GM18526 (cell line): ENCODE results near the gene RFNG.

ENCODE experiments used
- POLR2A ChIP-seq: IDR thresholded peaks from 3 replicates; pipeline ENCODE4 v1.6.1; 2011; ENCODE audit not compliant: insufficient read length; ENCODE audit errors: extremely low read depth

RFNG gene

DNA sequence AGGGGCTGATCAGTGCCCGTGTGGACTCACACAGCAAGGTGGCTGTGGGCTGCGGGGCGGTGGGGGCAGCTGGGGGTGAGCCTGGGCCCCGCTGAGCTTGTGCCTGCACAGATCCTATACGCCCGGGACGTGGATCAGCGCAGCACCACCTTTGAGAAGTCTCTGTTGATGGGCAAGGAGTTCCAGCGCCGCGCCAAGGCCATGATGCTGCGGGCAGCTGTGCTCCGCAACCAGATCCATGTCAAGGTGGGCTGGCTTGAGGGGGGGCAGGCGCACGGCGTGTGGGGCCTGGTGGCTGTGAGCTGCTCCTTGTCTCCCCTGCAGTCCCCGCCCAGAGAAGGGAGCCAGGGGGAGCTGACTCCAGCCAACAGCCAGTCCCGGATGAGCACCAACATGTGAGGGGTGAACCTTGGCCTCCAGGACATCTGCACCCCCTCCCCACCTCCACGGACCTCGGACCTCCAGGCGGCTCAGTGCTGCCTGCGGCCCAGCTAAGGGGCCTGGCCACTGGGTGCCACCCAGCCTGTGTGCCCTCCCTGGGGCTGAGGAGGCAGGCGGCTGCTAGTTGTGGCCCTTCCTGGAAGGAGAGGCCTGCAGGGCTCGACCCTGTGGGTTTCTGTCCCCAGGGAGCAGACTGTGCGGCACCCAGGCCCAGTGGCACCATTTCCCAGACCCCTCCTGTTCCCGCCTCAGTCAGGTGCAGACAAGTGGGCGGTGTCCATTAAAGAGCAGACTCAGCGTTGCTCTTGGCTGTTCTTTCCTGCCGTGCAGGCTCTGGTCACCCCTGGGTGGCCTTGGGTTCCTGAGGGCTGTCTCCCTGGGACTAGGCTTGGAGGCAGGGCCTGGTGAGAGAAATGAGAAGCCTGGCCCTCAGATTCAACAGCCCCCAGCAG is 5.4 kb upstream of the RFNG start:
- TF ChIP-seq POLR2A: no peak

DNA sequence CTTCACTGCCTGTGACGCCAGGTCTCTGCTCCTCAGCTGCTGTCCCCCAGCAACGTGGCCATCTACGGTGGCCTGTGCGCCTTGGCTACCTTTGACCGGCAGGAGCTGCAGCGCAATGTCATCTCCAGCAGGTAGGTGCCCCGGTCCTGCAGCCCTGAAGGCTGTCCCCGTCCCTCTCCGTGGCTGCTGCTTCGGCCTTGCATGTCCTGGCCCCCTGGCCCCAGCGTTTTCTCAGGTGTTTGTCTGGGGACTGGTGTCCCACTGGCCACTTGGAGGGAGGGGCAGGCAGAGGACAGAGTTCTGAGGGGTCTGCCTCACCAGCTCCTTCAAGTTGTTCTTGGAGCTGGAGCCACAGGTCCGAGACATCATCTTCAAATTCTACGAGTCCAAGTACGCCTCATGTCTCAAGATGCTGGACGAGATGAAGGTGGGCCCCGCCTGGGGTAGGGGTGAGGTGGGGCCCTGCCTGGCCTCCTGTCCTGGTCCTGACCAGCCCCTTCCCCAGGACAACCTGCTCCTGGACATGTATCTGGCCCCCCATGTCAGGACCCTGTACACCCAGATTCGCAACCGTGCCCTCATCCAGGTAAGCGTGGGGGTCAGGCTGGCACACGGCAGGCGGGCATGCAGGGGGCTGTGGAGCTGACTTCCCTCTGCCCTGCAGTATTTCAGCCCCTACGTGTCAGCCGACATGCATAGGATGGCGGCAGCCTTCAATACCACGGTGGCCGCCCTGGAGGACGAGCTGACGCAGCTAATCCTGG is 4.5 kb upstream of the RFNG start:
- no peak for TF ChIP-seq POLR2A

DNA sequence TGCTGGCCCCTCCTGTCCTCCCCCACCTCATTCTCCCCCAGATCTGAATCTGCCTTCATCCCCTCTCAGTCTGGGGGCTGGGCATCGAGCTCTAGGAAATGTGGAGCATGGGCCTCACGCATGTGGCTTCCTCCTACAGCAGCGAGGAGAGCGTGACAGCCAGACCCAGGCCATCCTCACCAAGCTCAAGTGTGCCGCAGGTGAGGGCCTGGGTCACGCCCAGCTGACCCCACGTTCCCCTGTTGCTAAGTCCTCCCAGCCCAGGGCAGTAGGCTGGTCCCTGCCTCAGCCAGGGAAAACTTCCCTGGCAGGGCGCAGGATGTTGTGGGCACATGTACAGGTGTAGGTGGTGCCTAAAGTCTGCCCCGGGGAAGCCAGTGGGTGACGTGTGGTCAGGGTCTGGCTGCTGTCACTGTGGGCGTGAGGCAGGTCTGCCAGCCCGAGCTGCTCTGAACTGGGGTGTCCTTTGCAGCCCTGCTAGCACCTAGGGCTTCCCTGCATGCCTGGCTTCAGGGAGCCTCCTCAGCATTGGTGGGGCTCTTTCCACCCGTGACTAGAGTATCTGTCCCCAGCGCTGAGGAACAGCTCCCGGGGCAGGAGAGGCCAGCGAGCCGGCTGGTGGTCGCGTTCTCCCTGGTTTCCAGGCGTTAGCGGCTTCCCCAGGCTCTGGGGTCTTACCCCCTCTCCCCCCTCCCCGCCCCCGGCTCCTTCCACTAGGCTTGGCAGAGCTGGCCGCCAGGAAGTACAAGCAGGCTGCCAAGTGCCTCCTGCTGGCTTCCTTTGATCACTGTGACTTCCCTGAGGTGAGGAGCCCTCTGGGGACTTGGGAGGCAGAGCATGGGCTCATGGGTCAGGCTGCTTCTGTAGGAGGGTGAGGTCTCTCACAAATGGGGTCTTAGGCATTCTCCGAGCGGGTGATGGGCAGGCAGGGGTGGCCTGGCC is 3.7 kb upstream of the RFNG start:
- TF ChIP-seq POLR2A: no peak

DNA sequence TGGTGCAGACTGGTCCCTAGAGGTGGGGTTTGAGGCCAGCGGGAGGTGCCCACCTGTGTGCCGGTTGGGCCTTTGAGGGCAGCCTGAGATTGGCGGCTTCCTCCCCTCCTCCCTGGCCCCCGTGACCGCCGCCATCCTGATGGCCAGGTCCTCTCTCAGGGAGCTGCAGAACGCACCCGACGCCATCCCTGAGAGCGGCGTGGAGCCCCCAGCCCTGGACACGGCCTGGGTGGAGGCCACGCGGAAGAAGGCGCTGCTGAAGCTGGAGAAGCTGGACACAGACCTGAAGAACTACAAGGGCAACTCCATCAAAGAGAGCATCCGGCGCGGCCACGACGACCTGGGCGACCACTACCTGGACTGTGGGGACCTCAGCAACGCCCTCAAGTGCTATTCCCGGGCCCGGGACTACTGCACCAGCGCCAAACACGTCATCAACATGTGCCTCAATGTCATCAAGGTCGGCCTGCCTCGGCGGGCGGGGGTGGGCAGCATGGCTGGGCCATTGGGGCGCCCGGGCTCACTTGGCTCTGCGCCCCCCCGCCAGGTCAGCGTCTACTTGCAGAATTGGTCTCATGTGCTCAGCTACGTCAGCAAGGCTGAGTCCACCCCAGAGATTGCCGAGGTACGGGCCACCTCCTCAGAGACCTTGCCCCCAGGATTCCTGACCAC is 2.9 kb upstream of the RFNG start:
- TF ChIP-seq POLR2A: no peak

DNA sequence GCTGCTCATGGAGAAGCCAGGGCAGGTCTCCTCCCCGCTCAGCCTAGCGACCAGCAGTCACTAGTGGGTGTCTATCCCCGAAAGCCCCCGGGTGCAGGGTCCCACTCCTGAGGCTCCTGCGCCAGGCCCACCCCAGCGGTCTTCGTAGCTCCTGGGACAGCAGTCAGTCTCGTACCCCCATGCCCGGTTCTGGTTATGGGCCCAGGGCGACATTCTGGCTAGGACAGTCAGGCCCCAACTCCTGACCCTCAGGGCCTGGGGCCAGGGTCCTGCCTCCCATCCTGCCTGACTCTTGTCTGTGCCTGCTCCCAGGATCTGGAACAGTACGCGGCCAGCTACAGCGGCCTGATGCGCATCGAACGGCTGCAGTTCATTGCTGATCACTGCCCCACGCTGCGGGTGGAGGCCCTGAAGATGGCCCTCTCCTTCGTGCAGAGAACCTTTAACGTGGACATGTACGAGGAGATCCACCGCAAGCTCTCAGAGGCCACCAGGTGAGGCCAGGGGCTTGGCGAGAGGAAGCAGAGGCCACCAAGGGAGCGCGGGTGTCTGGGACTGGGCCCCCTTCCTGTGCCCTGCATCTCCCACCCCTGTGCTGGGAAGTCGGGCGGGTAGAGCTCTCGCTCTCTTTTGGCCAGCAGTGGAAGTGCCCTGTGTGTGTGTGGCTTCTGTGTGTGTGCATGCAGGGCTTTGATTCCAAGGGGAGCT is 2.1 kb upstream of the RFNG start:
- TF ChIP-seq POLR2A: no peak

DNA sequence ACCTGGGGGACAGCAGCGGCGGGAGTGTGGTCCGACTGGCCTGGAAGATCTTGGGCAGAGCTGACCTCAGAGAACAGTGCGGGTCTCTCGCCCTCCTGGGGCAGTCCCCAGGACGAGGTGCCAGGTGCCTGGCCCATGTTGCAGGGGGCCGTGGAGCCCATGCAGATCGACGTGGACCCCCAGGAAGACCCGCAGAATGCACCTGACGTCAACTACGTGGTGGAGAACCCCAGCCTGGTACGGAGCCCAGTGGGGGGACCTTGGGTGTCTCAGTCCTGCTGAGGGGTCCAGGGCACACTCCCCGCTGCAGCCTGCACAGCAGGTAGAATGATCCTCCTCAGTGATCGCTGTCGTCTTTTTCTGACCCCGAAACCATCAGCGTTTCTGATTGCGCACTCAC is 1.5 kb upstream of the RFNG start:
- TF ChIP-seq POLR2A: no peak

DNA sequence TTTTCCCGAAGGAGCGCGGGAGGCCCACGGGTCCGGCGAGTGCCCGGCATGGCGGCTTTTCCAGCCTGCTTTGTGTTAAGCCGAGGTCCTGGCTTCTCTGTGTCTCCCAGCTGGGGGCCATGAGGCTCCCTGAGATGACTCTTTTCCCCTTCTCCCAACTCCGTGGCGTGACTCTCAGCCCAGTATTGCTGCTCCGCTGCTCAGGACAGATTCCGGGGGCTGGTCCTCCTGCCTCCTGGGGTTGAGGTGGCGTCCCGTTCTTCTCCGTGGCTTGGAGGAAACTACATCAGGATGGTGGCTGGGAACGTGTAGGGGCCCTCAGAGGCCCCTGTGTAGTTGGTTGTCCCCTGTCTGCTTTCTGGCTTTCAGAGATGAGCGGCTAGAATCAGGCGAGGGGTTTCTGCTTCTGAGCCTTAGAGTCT is 1.0 kb upstream of the RFNG start:
- TF ChIP-seq POLR2A: no peak

DNA sequence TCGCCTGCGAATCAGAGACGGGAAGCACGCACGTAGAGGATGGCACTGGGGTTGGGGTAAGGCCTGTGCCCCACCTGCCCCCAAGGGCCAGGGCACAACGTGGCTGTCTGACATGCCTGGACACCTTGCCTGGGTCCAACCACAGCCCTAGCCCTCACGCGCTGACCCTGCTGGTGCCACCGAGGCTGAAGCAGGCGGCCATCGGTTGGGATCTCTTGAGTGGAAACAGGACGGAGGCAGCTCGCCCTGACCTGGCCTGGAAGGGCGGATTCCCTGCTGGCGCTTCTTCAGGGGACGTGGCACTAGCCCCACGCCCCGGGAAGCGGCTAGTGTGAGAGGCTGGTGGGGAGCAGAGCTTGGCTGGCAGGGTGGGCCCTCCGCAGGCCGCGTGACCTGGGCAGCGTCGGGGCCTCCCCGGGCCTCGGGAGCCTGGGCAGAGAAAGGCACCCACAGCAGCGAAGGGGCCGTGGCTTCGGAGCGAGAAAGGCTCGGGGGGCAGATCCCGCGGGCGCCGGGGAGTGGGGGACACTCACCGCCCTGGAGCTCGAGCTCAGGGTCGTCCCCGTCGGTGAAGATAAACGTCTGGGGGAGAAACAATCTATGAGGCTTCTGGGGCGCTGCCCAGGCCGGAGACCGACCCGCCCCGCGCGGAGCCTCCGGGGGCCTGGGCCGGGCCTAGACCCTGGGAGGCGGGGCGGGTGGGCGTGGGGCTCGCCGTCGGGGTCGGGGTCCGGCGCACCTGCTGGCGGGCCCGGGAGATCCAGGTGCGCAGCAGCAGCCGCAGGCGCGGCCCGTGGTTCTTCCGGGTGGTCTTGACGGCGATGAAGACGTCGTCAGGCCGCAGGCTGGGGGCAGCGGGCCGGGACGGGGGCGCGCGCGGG is 610 bp downstream of the RFNG start:
- TF ChIP-seq POLR2A: no peak

DNA sequence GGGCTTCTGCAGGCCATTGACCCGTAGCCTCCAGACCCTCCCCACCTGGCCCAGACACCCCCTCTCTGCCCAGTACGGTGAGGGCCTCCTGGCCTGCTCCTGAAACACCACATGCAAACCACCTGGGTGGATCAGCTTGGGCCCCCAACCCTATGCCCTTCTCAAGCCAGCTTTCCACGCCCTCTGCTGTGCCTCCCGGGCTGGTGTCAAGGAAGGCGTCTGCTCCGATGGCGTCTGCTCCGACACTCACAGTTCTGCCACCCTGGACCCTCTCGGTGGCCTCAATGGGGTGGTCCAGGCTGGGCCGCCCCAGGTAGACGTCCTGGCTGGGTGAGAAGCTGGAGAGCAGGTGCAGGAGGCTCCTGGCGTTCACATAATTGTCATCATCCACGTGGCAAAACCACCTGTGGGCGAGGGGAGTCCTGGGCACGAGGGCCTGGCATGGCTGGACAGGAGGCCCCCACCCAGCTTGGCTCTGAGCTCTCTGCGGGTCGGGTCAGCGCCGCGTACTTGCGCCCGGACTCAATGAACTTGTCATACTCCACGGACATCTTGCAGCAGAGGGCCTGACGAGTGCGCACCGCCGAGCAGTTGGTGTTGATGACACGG is 1.4 kb downstream of the RFNG start:
- TF ChIP-seq POLR2A: no peak

DNA sequence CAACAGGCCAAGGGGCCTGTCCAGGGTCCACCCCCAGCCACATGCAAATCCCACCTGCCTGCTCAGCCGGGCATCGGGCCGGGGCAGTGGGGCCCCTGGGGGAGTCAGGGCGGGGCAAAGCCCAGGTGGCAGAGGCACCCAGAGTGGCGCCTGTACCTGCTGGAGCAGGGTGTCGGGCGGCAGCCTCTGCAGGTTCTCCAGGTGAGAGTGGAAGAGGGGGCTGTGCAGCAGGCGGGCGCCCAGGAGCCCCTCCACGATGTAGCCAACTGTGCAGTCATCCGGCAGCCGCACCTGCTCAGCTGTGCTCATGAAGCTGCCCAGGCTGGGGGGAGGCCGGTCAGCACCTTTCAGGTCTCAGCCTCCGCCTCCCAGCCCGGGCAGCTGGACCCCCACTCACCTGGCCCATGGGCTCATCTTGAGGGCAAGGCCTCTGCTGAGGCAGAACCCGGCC is 2.1 kb downstream of the RFNG start:
- TF ChIP-seq POLR2A: no peak

DNA sequence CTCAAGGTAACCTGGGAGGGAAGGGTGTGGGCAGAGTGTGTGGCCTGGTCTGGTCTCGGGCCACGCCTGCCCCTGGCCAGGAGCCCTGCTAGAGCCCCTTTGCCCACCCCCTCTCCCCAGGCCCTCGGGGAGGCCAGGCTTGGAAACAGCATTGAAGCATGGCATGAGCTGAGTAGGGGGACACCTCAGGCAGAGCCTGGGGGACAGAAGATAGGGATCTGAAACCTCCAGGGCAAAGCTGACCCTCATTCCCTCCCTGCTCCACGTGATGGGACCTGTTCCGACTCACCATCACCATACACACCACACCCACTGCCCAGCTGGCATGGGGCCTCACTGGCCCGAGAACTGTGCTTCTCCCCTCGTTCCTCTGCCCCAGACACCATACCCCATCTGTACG is 2.5 kb downstream of the RFNG start:
- no peak for TF ChIP-seq POLR2A

DNA sequence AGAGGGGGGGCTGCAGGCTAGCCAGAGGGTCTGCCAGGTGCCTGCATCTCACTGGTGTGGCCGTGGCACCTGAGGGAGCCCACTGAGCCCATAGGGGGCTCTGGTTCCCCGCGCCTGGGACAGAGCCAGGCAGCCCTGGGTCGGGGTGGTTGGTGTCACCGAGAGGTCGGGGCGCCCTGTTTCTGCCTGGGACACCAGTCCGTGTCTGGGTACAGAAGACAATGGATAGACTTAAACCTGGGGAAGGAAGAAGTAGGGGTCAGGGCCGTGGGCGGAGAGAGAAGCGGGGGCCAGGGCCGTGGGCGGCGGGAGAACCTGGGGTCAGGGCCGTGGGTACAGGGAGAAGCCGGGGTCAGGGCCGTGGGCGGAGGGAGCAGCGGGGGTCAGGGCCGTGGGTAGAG is 3.0 kb downstream of the RFNG start:
- TF ChIP-seq POLR2A: no peak

DNA sequence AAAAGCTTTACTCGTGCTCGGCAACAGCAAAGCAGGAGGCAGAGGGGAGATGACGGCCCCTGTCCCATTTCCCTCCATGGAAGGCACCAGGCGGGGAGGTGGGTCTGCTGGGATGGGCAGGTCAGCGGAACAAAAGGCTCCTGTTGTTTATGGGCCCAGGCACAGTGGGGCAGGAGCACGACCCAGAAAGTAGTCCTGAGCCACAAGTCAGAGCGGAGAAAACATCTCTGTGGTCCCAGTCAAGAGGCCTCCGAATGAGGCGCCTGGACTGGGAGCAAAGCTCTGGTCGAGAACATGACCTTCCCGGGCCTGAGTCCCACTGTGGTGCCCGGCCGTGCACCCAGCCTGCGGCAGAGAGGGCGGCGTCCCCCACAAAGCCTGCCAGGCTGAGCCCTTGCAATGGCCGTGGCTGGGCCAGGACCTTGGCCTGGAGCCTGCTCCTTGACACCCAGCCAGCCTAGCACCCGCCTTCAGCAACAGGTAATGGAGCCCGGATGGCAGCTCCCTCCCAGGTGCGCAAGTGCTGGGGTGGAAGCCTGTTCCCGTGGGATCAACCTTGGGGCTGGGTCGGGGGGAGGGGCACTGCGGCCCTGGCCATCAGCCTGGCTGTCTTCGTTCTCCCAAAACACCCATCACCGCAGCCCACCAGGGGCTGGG is 3.6 kb downstream of the RFNG start:
- TF ChIP-seq POLR2A: no peak

DNA sequence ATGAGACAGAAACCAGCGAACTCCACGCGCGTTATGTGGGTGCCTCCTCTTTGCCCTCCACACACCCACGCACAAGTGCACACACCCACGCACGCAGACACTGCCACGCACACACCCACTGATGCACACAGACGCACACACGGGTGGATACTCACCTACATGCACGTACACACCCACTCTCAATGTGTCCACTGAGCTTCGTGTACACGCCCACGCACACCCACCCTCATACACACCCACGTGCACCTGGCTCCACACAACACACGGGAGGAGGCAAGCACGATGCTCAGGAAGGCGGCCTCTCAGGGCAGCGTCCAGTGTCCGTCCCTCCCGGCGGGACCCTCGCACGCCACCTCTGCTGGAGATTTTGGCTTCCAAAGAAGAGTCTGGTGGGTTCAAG is 4.2 kb downstream of the RFNG start:
- no peak for TF ChIP-seq POLR2A
